ENCODE data around the gene MMP21. TPM values are rescaled to one million over a fixed set of nuclear protein-coding genes. Genes with fewer than 3 reads are reported as not detected.

MMP21 gene
- total and polyA plus RNA-seq, 2 of the 13 experiments (the other 11 are each of a cell fraction or from before 2014, with no cell fraction given): not detected

GRCh38 chr10:125812128-125812750, 36.6 kb upstream of the MMP21 start:
- Histone ChIP-seq H3K9ac (ENCODE audit: insufficient read depth, low read depth, low read length) (no peak overlapping the region), H4K20me1 (ENCODE audit: insufficient read depth, low read length) (no peaks in the 10 kb centered on the region), H3K27me3 (ENCODE audit: control insufficient read depth in 1 of 2, insufficient read depth in 2 of 2, low read length in 2 of 2) (no peaks in the 10 kb centered on the region), H3K9me3 (ENCODE audit: low read length) (no peaks in the 10 kb centered on the region), H3K79me2 (ENCODE audit: insufficient read depth, low read length) (no peaks in the 10 kb centered on the region), H3K4me3 (replicated peaks in 1 of 3; ENCODE audit: insufficient read depth in 1 of 3, low read depth in 2 of 3, low read length in 3 of 3) (no peak overlapping the region), H3K4me2 (ENCODE audit: low read depth, low read length) (no peak overlapping the region), H2AFZ (ENCODE audit: low read length) (no peak overlapping the region), H3K27ac (ENCODE audit: extremely low read length, insufficient read depth, low read length) (no peak overlapping the region), H3K4me1 (ENCODE audit: insufficient read depth, low read length) (no peaks in the 10 kb centered on the region), H3K36me3 (replicated peaks in 1 of 2; ENCODE audit: control insufficient read depth in 1 of 2, insufficient read depth in 2 of 2, low read length in 2 of 2) (peaks cover 9 to 12% of the 10 kb centered on the region in 2 experiments)
- POLR2A ChIA-PET: no interaction called here
- DNase-seq (ENCODE audit: low spot score) (no peak), FAIRE-seq (no peak), ATAC-seq (no peak)
- CTCF ChIA-PET (ENCODE audit: low intra/inter-chr PET ratio, low total read pairs): no interaction called here
- no TSS peak for BruUV-seq (replicated peaks)
- no peak for TF ChIP-seq ZSCAN9 (CRISPR knock-in tag; IDR thresholded peaks at IDR 0.05; ENCODE audit: borderline replicate concordance)
- in situ Hi-C loops (cut with HindIII; ENCODE audit: extremely low pct_ligation_motif_present, low pct_unique_long_range_greater_than_20kb) (no loop called here), intact Hi-C loops (cut with micrococcal nuclease; ENCODE audit: unreplicated experiment) (no loop called here)
- 92% methylated on average over 1 of the region's 1 CpG for WGBS (ENCODE audit: low lambda C conversion rate)

DNA sequence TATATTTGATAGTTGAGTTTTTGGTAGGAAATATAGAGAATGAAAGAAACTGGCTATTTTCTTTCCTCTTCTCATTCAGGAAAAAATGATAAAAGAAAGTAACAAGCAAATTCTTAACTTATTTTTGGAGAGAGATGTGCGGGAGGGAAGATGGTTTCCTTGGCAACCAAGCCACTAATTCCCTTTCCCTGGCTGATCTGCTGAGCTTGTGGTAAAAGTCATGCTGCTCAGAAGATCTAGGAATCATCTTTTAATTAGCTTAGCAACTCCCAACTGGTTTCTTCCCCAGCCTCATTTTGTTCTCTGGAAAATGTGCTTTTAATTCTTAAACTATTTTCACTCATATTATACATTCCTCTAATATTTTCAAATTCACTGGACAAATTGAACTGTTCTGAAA, 35.6 kb upstream of the MMP21 start:
- BruUV-seq (replicated peaks): no TSS peak
- intact Hi-C loops (cut with micrococcal nuclease; ENCODE audit: unreplicated experiment) (no loop called here), in situ Hi-C loops (cut with HindIII; ENCODE audit: extremely low pct_ligation_motif_present, low pct_unique_long_range_greater_than_20kb) (no loop called here)
- TF ChIP-seq RORA (CRISPR knock-in tag; IDR thresholded peaks at IDR 0.05) (no peak), CBFB (CRISPR knock-in tag; IDR thresholded peaks at IDR 0.05) (no peak), SP2 (CRISPR knock-in tag; IDR thresholded peaks at IDR 0.05) (no peak), YEATS2 (CRISPR knock-in tag; IDR thresholded peaks at IDR 0.05; ENCODE audit: borderline replicate concordance) (no peak)
- TF ChIP-seq, protein P1, sequence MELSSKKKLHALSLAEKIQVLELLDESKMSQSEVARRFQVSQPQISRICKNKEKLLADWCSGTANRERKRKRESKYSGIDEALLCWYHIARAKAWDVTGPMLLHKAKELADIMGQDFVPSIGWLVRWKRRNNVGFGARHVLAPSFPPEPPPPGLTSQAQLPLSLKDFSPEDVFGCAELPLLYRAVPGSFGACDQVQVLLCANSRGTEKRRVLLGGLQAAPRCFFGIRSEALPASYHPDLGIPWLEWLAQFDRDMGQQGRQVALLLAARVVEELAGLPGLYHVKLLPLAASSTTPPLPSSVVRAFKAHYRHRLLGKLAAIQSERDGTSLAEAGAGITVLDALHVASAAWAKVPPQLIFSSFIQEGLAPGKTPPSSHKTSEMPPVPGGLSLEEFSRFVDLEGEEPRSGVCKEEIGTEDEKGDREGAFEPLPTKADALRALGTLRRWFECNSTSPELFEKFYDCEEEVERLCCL (CRISPR knock-in tag; IDR thresholded peaks at IDR 0.05; ENCODE audit: borderline replicate concordance): no peak
- H3K9ac ChIP-seq (ENCODE audit: insufficient read depth, low read depth, low read length): no peak overlapping the region
- H3K27me3 ChIP-seq (ENCODE audit: control insufficient read depth in 1 of 2, insufficient read depth in 2 of 2, low read length in 2 of 2): no peaks in the 10 kb centered on the region
- ChIA-PET CTCF (ENCODE audit: low intra/inter-chr PET ratio, low total read pairs) (no interaction called here), POLR2A (no interaction called here)
- no peaks in the 10 kb centered on the region for H3K79me2 ChIP-seq (ENCODE audit: insufficient read depth, low read length)
- H3K36me3 ChIP-seq (replicated peaks in 1 of 2; ENCODE audit: control insufficient read depth in 1 of 2, insufficient read depth in 2 of 2, low read length in 2 of 2): peaks cover 12 to 13% of the 10 kb centered on the region in 2 experiments
- no peak overlapping the region for H3K27ac ChIP-seq (ENCODE audit: extremely low read length, insufficient read depth, low read length)
- no peak overlapping the region for H3K4me2 ChIP-seq (ENCODE audit: low read depth, low read length)
- ATAC-seq (no peak), FAIRE-seq (no peak), DNase-seq (ENCODE audit: low spot score) (no peak)
- no peaks in the 10 kb centered on the region for H3K9me3 ChIP-seq (ENCODE audit: low read length)
- H4K20me1 ChIP-seq (ENCODE audit: insufficient read depth, low read length): no peaks in the 10 kb centered on the region
- no peaks in the 10 kb centered on the region for H3K4me1 ChIP-seq (ENCODE audit: insufficient read depth, low read length)
- H2AFZ ChIP-seq (ENCODE audit: low read length): no peak overlapping the region
- 85% methylated on average over 1 of the region's 1 CpG for WGBS (ENCODE audit: low lambda C conversion rate)
- no peak overlapping the region for H3K4me3 ChIP-seq (replicated peaks in 1 of 3; ENCODE audit: insufficient read depth in 1 of 3, low read depth in 2 of 3, low read length in 3 of 3)
